NCI-H2227 (cell line): ENCODE measurements around the gene HCAR3.
"Not testable (repeated sequence)": the region's sequence is repeated elsewhere in the genome, so short reads cannot be mapped to it uniquely, and the experiment has no call there.

Experiments
- DNase-seq: peaks from one replicate; lab custom pipeline; 2025; ENCODE audit not compliant: unreplicated experiment; lab: John Stamatoyannopoulos, UW

HCAR3 gene

DNA sequence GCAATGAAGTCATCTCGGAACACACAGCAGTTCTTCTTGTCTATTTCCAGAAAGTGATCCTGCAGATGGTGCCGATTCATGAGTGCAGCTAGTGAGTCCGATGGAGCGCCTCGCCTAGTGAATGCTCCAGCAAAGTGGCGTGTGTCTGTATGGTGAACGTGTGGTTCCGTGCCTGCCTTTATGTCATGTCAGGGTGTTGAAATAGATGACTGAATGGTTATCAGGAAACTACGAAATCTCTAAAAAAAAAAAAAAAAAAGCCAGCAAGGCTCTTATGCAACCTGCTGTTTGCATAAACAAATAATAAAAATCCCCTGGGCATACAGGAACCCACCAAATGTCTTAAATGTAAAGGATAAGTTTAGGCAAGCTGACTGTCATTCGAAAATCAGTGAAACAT lies at the start of gene HCAR3:
Gene HCAR3, minus strand, starts transcription at position 154 of the 400 bp plus-strand sequence. Its CDS starts 74 bp downstream, at position 80.
- not testable (repeated sequence) for DNase-seq

- no peak for DNase-seq
Measured at GRCh38 chr12:122757568-122757967, 41.0 kb upstream of the HCAR3 start.

DNA sequence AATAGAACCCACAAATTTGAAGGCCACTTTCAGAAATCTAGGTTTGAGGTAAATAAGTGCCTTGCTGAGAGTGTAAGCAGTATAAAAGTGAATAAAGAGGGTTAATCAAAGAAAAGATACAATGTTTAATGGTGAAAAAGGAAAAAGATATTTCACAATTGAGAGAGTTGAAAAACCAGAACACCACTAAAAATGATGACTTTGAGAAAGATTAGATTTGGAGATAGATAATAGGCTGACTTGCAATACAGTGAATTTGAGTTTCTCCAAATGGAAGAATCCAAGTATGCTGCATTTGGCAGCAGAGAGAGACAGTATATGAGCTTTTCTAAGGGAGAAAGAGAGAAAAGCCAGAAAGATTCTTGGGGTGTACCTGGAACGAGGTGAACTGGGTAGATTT lies 38.2 kb upstream of the HCAR3 start:
- DNase-seq: no peak

DNA sequence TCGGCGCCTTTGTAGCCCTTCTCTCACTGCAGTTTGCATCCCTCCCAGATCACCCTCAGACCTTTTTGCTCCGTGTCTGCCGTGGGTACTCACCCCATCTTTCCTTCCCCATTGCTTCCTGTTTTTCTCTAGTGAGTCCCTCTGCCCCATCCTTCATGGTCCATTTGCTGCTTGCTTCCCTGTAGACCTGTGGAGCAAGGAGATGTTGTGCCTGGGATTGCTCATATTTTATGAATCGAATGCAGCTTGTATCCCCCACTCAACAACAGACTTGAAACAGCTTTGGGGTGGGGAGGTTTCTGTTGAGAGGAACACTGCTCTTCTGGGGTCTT lies 36.7 kb upstream of the HCAR3 start:
- DNase-seq: no peak

- peak; percentile 100 for DNase-seq
Measured at GRCh38 chr12:122752464-122753318, 36.1 kb upstream of the HCAR3 start, which contains the start of gene DENR. DENR (plus strand) TSS chr12:122752824; CDS start chr12:122753702, 878 bp downstream.

DNA sequence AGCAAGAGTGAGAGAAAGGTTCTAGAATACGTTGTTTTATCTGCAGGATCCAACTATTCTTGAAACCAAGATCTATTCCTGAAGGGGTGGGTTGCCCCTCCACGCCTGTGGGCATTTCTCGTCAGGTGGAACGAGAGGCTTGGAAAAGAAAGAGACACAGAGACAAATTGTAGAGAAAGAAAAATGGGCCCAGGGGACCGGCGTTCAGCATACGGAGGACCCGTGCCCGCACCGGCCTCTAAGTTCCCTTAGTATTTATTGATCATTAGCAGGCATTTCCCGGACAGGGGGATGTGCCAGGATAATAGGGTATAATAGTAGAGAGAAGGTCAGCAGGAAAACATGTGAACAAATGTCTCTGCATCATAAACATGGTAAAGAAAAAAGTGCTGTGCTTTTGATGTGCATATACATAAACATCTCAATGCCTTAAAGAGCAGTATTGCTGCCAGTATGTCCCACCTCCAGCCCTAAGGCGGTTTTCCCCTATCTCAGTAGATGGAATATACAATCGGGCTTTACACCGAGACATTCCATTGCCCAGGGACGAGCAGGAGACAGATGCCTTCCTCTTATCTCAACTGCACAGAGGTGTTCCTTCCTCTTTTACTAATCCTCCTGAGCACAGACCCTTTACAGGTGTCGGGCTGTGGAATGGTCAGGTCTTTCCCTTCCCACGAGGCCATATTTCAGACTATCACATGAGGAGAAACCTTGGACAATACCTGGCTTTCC lies 34.3 kb upstream of the HCAR3 start:
- DNase-seq: not testable (repeated sequence)

- peak; percentile 95 for DNase-seq
Measured at GRCh38 chr12:122749569-122750332, 33.1 kb upstream of the HCAR3 start.

DNA sequence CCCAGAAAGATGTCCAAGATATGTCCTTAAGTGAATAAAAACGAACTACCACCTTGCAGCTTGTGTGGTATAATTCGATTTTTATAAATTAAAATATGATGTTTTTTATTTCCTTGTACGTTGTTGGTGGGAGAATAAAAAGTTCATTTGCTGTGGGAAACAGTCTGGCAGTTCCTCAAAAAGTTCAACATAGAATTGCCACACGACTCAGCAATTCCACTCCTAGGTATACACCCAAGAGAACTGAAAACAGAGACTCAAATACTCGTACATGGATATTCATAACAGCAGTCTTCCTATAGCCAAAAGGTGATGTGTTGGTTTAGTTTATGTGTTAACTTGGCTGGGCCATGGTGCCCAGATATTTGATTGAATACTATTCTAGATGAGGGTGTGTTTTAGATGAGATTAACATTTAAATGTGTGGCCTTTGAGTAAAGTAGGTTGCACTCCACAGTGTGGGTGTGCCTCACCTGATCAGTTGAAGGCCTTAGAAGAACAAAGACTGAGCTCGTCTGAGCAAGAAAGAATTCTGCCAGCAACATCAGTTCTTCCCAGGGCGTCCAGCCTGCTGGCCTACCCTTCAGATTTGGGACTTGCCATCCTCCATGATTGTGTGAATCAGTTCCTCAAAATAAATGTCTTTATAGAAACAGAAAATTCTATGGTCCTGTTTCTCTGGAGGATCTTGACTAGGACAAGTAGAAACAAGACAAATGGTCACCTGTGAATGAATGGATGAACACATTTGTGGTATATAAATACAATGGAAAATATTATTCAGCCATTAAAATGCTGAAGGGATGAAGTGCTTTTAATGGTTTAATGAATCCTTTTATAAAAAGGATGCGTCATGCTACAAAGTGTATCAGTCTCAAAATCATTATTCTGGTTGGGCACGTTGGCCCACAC lies 30.9 kb upstream of the HCAR3 start:
- DNase-seq: no peak

GRCh38 chr12:122743895-122744525 lies 27.4 kb upstream of the HCAR3 start:
- no peak for DNase-seq

- no peak for DNase-seq
Measured at GRCh38 chr12:122740351-122740750, 23.7 kb upstream of the HCAR3 start.

DNA sequence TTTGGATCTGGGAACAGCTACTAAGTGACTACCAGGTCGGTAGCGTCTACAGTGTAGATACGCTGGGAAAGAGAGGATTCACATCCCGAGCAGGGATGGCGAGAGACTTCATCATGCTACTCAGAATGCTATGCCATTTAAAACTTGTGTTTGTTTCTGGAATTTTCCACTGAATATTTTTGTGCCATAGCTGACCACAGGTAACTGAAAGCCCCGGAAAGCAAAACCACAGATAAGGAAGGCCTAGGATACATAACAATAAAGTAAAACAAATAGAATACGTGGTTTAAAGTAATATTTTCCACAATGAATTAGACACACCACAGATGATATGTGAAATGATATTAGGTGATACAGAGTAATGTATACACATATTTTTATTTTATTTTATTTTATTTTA lies 22.0 kb upstream of the HCAR3 start:
- no peak for DNase-seq

GRCh38 chr12:122732611-122733010 lies 16.0 kb upstream of the HCAR3 start:
- no peak for DNase-seq

- no peak for DNase-seq
Measured at GRCh38 chr12:122732170-122732569, 15.6 kb upstream of the HCAR3 start.

GRCh38 chr12:122730215-122731014 lies 13.8 kb upstream of the HCAR3 start, which contains the start of gene HCAR1:
HCAR1 (minus strand) TSS chr12:122730844; CDS start chr12:122730339, 505 bp downstream.
- peak; percentile 18 for DNase-seq

- DNase-seq: no peak
Measured at GRCh38 chr12:122729583-122730214, 13.1 kb upstream of the HCAR3 start.

DNA sequence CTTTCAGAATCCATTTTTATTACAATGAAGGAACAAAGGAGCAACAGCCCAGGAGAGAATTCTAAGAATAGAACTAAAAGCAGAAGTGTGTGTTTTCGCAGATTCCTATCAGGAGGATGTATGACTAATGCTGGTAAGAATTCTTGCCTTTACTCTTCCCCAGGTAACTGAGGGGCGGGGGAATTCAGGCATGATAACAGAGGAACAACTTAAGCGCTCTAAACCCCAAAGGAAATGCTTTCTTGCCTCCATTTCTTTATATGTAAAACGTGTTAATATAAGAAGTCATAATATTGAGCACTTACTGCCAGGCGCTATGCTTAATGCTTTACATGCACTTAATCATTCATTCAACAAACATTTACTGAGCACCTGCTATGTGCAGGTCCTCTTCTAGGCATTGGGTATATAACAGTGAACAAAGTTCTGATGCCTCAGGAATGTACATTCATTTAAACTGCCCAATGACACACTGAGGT lies 9.5 kb upstream of the HCAR3 start:
- DNase-seq: no peak

DNA sequence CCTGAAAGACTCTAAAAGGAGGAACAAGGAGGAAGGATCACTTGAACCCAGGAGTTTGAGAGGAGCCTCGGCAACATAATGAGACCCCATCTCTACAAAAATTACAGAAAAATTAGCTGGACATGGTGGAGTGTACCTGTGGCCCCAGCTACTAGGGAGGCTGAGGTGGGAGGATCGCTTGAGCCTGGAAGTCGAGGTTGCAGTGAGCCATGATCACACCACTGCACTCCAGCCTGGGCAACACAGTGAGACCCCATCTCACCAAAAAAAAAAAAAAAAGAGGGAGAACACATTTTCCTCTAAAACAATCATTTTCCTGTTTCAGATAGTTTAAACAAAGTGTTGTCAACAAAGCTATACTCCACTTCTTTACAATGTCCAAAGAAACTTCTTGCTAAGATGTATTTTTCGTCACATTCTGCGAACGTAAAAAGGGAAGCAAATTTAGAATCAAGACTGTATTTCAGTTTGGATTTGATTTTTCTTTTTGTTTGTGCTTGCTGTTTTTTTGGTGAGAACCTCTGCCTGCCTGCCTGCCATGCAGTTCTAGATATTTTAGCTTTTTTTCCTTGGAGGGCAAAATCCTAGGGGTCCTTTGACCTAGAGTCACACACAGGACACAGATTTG lies 9.0 kb upstream of the HCAR3 start:
- DNase-seq: no peak
